ENCODE measurements around the gene FBXO31. TPM values are rescaled to one million over a fixed set of nuclear protein-coding genes. Genes with fewer than 3 reads are reported as not detected.
A peak's percentile ranks its signal among the peaks of the same experiment; 100 is the strongest.

FBXO31 gene
- total and polyA plus RNA-seq, 2 of the 13 experiments (the other 11 are each of a cell fraction or from before 2014, with no cell fraction given), result 92.4 to 101 TPM

GRCh38 chr16:87392821-87393679, 9.5 kb upstream of the FBXO31 start (continued):
- TF ChIP-seq, protein P1, sequence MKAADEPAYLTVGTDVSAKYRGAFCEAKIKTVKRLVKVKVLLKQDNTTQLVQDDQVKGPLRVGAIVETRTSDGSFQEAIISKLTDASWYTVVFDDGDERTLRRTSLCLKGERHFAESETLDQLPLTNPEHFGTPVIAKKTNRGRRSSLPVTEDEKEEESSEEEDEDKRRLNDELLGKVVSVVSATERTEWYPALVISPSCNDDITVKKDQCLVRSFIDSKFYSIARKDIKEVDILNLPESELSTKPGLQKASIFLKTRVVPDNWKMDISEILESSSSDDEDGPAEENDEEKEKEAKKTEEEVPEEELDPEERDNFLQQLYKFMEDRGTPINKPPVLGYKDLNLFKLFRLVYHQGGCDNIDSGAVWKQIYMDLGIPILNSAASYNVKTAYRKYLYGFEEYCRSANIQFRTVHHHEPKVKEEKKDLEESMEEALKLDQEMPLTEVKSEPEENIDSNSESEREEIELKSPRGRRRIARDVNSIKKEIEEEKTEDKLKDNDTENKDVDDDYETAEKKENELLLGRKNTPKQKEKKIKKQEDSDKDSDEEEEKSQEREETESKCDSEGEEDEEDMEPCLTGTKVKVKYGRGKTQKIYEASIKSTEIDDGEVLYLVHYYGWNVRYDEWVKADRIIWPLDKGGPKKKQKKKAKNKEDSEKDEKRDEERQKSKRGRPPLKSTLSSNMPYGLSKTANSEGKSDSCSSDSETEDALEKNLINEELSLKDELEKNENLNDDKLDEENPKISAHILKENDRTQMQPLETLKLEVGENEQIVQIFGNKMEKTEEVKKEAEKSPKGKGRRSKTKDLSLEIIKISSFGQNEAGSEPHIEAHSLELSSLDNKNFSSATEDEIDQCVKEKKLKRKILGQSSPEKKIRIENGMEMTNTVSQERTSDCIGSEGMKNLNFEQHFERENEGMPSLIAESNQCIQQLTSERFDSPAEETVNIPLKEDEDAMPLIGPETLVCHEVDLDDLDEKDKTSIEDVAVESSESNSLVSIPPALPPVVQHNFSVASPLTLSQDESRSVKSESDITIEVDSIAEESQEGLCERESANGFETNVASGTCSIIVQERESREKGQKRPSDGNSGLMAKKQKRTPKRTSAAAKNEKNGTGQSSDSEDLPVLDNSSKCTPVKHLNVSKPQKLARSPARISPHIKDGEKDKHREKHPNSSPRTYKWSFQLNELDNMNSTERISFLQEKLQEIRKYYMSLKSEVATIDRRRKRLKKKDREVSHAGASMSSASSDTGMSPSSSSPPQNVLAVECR (CRISPR knock-in tag; IDR thresholded peaks at IDR 0.05; ENCODE audit: borderline replicate concordance), result peak; percentile 68; the same call in 1 of the 2 replicates
- TF ChIP-seq TSC22D2 (CRISPR knock-in tag; IDR thresholded peaks at IDR 0.05; ENCODE audit: borderline replicate concordance) (peak; percentile 45; the same call in 1 of the 2 replicates), ZNF589 (CRISPR knock-in tag; conservative IDR thresholded peaks at IDR 0.05) (0 out of 2 replicates have a peak, but pooled peaks have one; percentile 50), GATAD1 (CRISPR knock-in tag; IDR thresholded peaks at IDR 0.05) (0 out of 2 replicates have a peak, but pooled peaks have one; percentile 16), FOXK1 (CRISPR knock-in tag; IDR thresholded peaks at IDR 0.05; ENCODE audit: borderline replicate concordance, low read depth) (0 out of 2 replicates have a peak, but pooled peaks have one; percentile 17), MXD3 (CRISPR knock-in tag; IDR thresholded peaks at IDR 0.05) (peak; percentile 60; the same call in 1 of the 2 replicates), YEATS2 (CRISPR knock-in tag; IDR thresholded peaks at IDR 0.05; ENCODE audit: borderline replicate concordance) (peak; percentile 41; the same call in 1 of the 2 replicates), E2F2 (CRISPR knock-in tag; IDR thresholded peaks at IDR 0.05; ENCODE audit: borderline replicate concordance) (0 out of 2 replicates have a peak, but pooled peaks have one; percentile 55), BORCS8-MEF2B (CRISPR knock-in tag; IDR thresholded peaks at IDR 0.05) (no peak), ZNF644 (CRISPR knock-in tag; IDR thresholded peaks at IDR 0.05; ENCODE audit: low read depth) (no peak), KDM5B (CRISPR knock-in tag; IDR thresholded peaks at IDR 0.05; ENCODE audit: borderline replicate concordance) (peak; percentile 53; the same call in 1 of the 2 replicates), ZFP1 (CRISPR knock-in tag; IDR thresholded peaks at IDR 0.05) (no peak), ZNF646 (CRISPR knock-in tag; IDR thresholded peaks at IDR 0.05) (no peak)

All from HepG2 (cell line).